DOHH2 (cell line): ENCODE data around the gene BMPER.

Experiments
- H3F3A ChIP-seq: fragments of 200-600 bp; sonication (generic), shearing (Covaris generic); 2 replicates; pipeline ENCODE4 v1.6.0; 2016; ENCODE audit warnings: antibody characterized with exemption, mild to moderate bottlenecking; ENCODE audit not compliant: control insufficient read depth, insufficient read depth
- H3K27ac ChIP-seq: fragments of 200-600 bp; sonication (generic); 2 replicates; pipeline ENCODE4 v1.5.1; 2014; ENCODE audit warnings: low read depth, mild to moderate bottlenecking, low read length, moderate library complexity
- H3K27me3 ChIP-seq: fragments of 200-600 bp; sonication (generic); 2 replicates; pipeline ENCODE4 v1.6.1; 2014; ENCODE audit warnings: mild to moderate bottlenecking, low read length, mixed read lengths; ENCODE audit not compliant: control insufficient read depth
- H3K36me3 ChIP-seq: fragments of 200-600 bp; sonication (generic); 2 replicates; pipeline ENCODE4 v1.6.1; 2014; ENCODE audit warnings: mild to moderate bottlenecking, low read length, moderate library complexity, mixed read lengths; ENCODE audit not compliant: control insufficient read depth
- H3K4me1 ChIP-seq: fragments of 200-600 bp; sonication (generic); 2 replicates; pipeline ENCODE4 v1.6.1; 2014; ENCODE audit warnings: mild to moderate bottlenecking, low read length, mixed read lengths; ENCODE audit not compliant: control insufficient read depth
- H3K4me2 ChIP-seq: fragments of 200-600 bp; sonication (generic); 2 replicates; pipeline ENCODE4 v1.6.0; 2014; ENCODE audit warnings: mild to moderate bottlenecking, low read length, moderate library complexity
- H3K4me3 ChIP-seq: fragments of 200-600 bp; sonication (generic); 2 replicates; pipeline ENCODE4 v1.5.1; 2014; ENCODE audit warnings: mild to moderate bottlenecking, low read length, mixed read lengths
- H3K79me2 ChIP-seq: fragments of 200-600 bp; sonication (generic); 2 replicates; pipeline ENCODE4 v1.6.1; 2014; ENCODE audit warnings: mild to moderate bottlenecking, low read length, mixed read lengths; ENCODE audit not compliant: control insufficient read depth
- H3K9me2 ChIP-seq: fragments of 200-600 bp; sonication (generic); replicated peaks from 2 replicates; pipeline ENCODE4 v1.6.1; 2014; ENCODE audit warnings: mild to moderate bottlenecking, low read length, mixed read lengths; ENCODE audit not compliant: control insufficient read depth
- H3K9me3 ChIP-seq: fragments of 200-600 bp; sonication (generic); 2 replicates; pipeline ENCODE4 v1.6.1; 2014; ENCODE audit warnings: antibody characterized with exemption, low read length, mixed read lengths; ENCODE audit not compliant: control insufficient read depth, insufficient read depth
- H4K20me1 ChIP-seq: fragments of 200-600 bp; sonication (generic); 2 replicates; pipeline ENCODE4 v1.6.0; 2014; ENCODE audit warnings: low read depth, mild to moderate bottlenecking, antibody characterized with exemption, low read length, moderate library complexity; ENCODE audit not compliant: control insufficient read depth, insufficient read depth
- CTCF ChIP-seq: fragments of 200-600 bp; sonication (generic); IDR thresholded peaks from one replicate; pipeline ENCODE4 v1.5.1; 2014; ENCODE audit warnings: antibody characterized with exemption, mild to moderate bottlenecking, low read depth, low read length; ENCODE audit not compliant: poor library complexity, severe bottlenecking
- EZH2phosphoT487 ChIP-seq: fragments of 200-600 bp; sonication (generic); IDR thresholded peaks from 2 replicates; pipeline ENCODE4 v1.6.1; 2017; ENCODE audit warnings: borderline replicate concordance, mild to moderate bottlenecking, antibody characterized with exemption, low read length, moderate library complexity, mixed read lengths

Gene BMPER

GRCh38 chr7:33874943-33875342 is 30.4 kb upstream of the BMPER start:
- Histone ChIP-seq H3K27ac (no peak overlapping the region), H3K79me2 (no peaks in the 10 kb centered on the region), H3K36me3 (no peaks in the 10 kb centered on the region), H3K9me2 (no peaks in the 10 kb centered on the region), H3K27me3 (no peaks in the 10 kb centered on the region), H3F3A (no peaks in the 10 kb centered on the region), H3K4me1 (0 out of 2 replicates have a peak, but pooled peaks cover 2% of the 10 kb centered on the region), H3K4me2 (no peak overlapping the region), H3K9me3 (no peaks in the 10 kb centered on the region), H3K4me3 (no peak overlapping the region), H4K20me1 (no peaks in the 10 kb centered on the region)
- TF ChIP-seq CTCF = no peak
- TF ChIP-seq EZH2phosphoT487 = no peak

- no peak for TF ChIP-seq CTCF
- no peak for TF ChIP-seq EZH2phosphoT487
- H3K27ac ChIP-seq = no peak overlapping the region
- no peak overlapping the region for H3K4me2 ChIP-seq
- no peaks in the 10 kb centered on the region for H4K20me1 ChIP-seq
- no peaks in the 10 kb centered on the region for H3K27me3 ChIP-seq
- H3K9me2 ChIP-seq = no peaks in the 10 kb centered on the region
- H3F3A ChIP-seq = no peaks in the 10 kb centered on the region
- H3K9me3 ChIP-seq = no peaks in the 10 kb centered on the region
- 0 out of 2 replicates have a peak, but pooled peaks cover 2% of the 10 kb centered on the region for H3K4me1 ChIP-seq
- no peaks in the 10 kb centered on the region for H3K79me2 ChIP-seq
- no peaks in the 10 kb centered on the region for H3K36me3 ChIP-seq
- H3K4me3 ChIP-seq = no peak overlapping the region
Observed at GRCh38 chr7:33876596-33877274, 28.6 kb upstream of the BMPER start.

GRCh38 chr7:33880787-33881186 is 24.6 kb upstream of the BMPER start:
- Histone ChIP-seq H3K27me3 (no peaks in the 10 kb centered on the region), H3K4me3 (no peak overlapping the region), H3K79me2 (no peaks in the 10 kb centered on the region), H3K27ac (no peak overlapping the region), H4K20me1 (no peaks in the 10 kb centered on the region), H3F3A (no peaks in the 10 kb centered on the region), H3K4me1 (no peaks in the 10 kb centered on the region), H3K9me2 (no peaks in the 10 kb centered on the region), H3K9me3 (no peaks in the 10 kb centered on the region), H3K4me2 (no peak overlapping the region), H3K36me3 (no peaks in the 10 kb centered on the region)
- TF ChIP-seq EZH2phosphoT487 (no peak), CTCF (no peak)
